Activated T-helper 1 cell treated with Interleukin-2 at 50 U/mL for 16 hours (primary cell): ENCODE results near the gene ANKS1B.
A peak's percentile ranks its signal among the peaks of the same experiment; 100 is the strongest.
"Not testable (repeated sequence)": the region's sequence is repeated elsewhere in the genome, so short reads cannot be mapped to it uniquely, and the experiment has no call there.

Source experiments
- DNase-seq: peaks from one replicate; pipeline ENCODE4 v3.0.0-alpha.2; 2020; ENCODE audit warnings: low read depth

The ANKS1B gene

DNA sequence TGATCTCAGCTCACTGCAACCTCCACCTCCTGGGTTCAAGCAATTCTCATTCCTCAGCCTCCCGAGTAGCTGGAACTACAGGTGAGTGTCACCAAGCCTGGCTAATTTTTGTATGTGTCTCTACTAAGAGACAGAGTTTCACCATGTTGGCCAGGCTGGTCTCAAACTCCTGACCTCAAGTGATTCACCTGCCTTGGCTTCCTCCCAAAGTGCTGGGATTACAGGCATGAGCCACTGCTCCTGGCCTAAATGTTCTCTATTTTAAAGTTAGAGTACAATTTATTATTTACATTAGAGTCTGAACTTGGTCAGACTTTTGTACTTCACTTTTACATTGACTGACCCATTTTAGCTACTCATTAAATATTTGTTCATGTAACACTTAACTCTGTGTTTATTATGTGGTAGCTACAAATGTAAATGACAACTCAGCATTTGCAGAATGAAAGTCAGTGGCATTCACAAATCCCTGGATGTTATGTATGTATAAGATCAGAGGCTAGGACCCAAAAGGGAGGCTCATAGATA lies 930.1 kb downstream of the ANKS1B start:
- DNase-seq: no peak

DNA sequence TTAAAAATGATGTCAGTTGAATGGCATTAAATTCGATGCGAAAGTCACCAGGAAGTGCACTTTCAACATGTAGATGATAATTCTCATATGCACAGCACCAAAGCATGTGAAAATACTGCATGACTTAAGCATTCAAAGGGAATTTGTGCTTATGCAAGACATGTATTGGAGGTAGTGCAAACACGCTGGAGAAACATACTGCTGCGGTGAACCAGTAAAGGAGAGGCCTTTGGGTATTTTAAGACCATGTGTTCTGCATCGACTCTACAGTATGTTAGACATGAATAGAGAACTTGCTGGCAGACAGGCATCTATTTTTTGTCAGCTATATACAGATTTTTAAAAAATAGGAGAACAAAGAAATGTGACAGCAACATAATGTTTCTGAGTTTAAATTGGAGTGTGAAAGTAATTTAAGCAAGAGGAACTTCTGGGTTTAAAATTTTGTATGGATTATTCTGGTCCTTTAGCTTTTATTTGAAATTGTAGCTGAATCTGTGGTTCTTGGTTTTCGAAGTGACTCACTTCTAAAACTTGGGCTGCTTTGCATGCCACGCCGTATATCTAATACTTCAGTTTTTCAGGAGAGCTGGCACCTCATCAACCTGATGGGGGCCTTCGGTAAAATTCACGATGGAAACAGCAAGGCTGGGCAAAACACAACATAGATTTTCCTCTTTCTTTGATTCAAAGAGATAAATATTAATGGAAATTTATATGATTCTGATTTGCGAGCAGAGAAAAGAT lies 930.9 kb downstream of the ANKS1B start:
- no peak for DNase-seq

DNA sequence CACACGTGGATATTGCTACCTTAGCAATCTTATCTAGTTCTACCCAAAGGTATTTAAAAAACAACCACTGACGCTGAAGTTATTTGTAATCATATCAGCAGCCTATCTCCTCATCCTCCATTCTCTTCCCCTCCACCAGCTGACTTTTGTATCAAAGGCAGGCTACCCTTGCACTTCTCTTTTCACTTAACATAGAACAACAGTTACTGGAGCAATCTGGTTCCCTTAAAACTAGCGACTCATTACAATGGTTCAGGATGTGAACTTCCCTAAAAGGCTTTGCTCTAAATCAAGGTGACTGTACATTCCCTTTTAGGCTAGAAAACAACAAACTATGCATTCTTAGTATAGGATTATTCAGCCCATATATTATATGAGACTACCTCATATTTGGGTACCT lies 935.0 kb downstream of the ANKS1B start:
- no peak for DNase-seq

DNA sequence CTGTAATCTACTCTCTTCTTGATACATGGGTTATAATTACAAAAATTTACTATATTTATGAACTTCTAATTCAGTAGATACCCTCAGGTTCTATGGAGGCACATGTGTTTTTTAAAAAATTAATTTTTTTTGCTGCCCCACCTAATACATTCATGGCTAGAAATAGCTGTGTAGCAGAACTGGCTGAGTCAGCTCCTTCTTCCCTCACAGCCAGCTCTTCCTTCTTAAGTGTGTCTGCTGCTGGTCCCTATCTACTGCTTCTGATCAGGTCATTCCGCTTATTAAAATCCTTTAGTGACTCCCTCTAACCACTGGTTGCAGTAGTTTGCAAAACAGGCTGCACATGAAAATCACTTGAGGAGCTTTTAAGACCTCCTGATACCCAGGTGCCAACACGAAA lies 939.6 kb downstream of the ANKS1B start:
- no peak for DNase-seq

DNA sequence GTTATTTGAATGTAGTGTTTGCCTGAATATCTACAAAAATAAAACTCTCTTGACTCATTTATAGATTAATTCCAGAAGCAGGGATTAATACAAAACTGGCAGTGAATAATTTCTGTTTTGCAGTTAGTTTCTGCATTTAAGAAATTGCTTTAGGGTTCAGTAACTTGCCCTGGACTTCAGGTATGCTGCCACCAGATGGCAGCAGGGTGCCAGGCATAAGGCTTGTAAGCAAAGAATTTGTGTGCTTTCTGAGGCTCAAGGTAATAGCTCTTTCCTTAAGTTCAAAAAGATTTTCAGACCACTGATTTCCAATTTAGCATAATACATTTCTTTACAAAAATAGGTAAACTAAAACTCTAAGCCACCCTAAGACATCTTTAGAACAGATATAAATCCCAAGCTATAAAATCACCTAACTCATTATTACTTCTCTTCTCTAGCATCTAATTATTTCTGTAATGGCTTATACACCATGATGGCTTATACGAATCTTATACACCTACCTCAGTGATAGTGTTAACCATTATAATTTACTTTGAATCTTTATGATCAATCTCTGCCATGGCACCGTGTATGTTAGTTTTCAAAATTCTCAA lies 941.3 kb downstream of the ANKS1B start:
- DNase-seq: peak; percentile 1

DNA sequence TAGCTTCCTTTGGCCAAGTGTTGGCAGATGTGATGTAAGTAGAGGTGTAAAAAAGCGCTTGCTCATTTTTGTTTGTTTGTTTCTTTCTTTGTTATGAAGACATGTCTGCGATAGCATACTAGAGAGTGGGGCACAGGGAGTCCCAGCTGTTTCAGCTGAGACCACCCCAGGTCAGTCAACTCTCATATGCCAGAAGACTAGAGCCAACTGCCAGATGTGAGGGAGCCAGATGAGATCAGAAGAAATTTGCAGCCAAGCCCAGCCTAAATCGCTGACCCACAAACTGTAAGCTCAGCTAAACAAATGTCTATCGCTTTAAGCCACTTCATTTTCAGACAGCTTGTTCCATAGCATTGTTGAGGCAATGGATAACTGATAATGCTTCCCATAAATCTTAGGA lies 942.5 kb downstream of the ANKS1B start:
- no peak for DNase-seq

DNA sequence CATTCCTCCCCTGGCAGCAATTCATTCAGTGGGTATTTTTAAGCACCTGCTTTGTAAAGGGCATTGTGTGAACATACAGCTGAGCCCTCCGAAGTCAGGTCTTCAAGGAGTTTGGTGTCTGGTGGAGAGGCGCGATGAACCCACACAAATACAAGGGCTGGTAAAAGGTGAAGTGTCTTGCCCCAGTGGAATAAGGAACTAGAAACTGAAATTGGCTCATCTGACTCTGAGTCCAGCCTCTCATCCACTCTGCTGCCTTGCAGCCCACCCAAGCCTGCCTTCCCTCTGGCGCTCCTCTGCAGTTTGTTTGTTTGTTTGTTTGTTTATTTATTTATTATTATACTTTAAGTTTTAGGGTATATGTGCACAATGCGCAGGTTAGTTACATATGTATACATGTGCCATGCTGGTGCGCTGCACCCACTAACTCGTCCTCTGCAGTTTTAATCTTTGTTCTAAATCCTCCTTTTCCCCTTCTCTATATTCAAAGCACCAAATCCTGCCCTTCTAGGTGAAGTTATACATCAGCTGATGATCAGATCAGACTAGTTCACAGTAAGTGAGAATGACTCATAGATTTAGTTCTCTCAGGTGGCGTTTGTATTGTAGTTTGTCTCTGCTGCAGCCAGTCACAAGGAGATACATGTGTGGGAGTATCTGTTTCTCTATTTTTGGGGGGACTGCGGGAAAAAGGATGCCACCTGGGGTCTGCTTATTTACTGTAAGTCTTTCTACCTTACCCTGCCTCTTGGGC lies 945.2 kb downstream of the ANKS1B start:
- DNase-seq: no peak

DNA sequence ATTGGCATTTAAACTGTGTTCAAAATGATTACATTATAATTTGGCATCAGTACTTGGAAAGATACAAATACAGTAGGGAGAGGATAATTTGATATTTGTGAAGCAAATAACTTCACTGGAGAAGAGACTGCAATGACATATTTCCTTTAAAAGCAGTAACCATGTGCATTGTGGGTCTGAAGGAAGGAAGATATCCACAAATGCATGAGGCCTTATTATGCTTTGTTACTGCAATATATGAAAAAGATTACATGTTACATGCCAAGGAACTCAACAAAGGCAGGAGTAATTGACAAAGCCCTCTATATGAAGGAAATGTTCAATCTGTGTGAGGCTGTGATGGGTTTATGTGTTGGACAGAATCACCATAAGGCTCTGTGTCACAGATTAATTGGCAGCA lies 948.2 kb downstream of the ANKS1B start:
- DNase-seq: no peak

DNA sequence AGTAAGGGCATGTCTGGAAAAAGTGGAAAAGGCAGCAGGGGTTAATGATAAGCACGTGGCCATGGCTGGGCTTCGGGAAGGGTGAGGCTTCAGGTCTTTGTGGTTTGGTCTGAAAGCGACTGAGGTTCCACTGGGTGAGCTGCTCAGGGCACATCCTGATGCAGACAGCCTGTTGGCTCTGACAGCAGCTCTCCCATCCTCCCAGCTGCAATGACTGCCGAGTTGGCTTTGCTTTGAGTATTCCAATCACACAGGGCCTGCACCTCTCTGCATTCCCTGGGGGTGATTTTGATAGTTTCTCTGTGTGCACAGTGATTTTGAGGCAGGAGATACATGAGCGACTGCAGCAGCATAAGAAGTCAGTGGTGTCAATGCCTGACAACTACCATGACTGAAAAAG lies 948.9 kb downstream of the ANKS1B start:
- DNase-seq: no peak

DNA sequence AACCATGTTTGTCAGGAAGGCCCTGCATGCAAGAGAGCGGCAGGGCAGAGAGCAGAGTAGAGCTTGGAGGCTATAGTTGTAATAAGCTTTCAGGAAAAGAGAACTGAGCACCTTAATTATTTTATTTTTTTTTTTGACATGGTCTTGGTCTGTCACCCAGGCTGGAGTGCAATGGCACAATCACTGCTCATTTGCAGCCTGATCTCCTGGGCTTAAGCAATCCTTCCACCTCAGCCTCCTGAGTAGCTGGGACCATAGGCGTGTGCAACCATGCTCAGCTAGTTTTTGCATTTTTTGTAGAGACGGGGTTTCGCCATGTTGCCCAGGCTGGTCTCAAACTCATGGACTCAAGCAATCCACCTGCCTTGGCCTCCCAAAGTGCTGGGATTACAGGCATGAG lies 950.5 kb downstream of the ANKS1B start:
- DNase-seq: not testable (repeated sequence)

DNA sequence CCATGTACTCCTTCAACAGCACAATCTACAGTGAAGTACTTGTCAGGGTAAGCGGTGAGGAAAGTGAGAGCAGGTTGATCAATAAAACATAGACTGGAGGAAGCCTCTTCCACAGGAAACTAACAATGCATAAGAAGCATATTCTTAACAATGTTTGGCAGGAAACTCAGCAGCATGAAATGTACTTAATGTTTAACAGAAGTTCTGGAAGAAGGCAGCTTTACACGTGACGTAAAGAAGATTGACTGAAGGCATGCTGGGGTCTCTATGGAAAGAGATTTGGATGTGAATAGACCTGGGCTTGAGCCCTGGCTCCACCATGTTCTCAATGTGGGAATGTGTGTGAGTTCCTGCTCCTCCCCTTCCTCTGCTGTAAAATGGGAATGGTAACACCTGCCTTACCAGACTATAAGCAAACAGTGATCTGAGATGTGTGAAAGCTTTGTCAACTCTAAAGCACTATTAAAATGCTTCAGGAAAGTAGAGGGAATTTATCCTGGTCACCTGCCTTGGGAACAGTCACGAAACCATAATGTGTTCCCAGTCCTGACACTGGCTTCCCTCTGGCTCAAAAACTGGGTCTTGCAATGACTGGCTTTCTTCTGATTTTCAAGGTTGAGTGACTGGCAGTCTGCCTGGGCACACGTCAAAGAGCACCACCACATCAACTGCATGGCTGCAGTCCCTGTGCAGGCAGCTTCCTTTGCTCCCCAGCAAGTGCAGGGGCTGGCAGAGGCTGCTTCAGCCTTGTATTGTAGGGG lies 955.0 kb downstream of the ANKS1B start:
- DNase-seq: no peak

DNA sequence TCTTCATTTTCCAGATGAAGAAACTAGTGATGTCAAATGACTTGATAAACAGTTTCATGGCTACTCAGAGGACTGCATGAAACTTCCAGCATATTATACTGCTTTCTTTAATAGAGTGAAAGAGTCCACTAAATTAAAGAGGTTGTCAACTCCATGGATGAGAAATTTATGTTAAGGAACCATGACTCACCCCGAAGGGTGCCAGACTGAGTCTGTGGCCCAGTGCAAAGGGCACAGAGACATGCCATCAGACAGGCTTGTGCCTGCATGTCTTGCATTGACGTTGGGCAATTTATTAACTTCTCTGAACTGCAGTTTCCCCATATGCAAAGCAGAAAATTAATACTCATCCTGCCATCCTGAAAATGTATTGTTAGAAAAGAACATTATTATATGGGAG lies 957.3 kb downstream of the ANKS1B start:
- no peak for DNase-seq

DNA sequence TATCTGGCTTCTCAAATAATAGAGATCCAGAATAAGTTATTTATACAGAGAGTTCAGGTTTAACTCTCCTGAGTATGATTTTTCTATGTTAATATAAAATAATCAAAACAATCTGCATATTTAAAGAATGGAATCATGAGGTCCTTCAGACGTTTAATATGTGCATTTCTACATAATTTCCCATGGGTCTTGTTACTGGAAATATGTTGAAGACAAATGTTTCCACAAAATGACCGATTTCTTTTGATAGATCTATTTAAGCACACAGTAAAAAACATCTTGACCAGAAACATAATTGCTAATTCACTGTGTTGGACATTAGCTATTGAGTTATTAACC lies 957.7 kb downstream of the ANKS1B start:
- no peak for DNase-seq

DNA sequence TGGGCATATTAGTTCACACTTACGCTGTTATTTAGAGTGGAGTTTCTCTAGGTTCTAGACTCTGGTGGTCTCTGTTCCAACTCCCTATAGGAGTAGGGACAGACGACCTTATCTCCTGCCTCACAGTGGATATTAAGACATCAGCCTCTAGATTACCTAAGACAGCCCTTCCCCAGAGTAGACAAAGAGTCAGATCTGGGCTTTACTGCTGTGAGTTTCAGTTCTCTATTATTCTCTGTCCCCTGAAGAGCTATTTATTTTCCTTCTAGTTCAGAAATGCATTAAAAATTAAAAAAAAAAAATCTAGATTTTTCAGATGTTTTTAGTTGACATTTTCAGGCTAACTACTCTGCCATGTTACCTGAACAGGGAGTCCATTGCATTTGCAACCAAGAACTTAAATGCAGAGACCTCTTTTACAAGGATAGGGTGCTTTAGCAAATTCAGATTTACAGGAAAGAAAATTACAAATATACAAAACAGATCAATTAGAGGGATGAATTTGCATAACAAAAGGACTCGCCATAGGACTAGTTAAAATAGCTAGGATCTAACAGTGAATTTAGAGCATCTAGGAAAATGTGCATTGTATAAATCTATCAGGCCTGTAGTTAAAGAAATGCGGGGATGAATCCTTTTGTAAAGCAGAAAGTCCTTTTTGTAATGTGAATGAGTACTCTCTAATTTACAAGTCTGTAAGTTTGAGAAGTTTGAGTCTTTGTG lies 958.2 kb downstream of the ANKS1B start:
- DNase-seq: no peak

DNA sequence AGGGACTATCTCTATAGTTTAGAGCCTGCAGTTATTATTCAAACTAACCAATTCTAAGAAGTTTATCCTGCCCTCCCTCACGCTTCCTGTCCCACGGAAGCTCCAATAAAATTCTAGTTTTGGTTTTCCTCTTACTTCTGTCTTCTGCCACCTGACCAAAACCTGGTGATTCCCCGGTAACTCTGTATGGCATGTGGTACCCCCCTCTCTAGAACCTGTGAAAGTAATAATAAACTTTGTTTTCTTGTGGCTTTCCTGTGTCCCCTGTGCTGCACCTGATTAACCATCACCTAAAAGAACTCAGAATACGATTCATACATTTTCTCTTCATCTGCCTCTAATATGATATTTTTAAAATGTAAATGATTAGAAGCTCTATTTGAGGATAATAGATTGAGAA lies 959.9 kb downstream of the ANKS1B start:
- no peak for DNase-seq

DNA sequence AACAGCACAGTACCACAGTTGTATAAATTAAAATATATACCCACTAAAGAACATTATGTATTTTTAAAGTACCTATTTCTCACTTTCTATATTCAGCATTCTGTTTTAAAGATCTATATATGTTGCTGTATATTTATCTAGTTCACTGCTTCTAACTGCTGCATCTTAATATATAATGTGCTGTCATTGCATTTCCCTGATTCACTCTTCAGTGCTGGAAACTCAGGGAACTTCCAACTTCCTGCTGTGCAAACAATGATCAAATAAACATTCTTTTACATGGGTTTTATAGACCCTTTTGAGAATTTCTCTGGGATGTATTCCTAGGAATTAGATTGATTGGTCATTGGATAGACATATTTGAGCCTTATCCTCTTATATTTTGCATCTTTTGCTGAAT lies 960.5 kb downstream of the ANKS1B start:
- DNase-seq: no peak

DNA sequence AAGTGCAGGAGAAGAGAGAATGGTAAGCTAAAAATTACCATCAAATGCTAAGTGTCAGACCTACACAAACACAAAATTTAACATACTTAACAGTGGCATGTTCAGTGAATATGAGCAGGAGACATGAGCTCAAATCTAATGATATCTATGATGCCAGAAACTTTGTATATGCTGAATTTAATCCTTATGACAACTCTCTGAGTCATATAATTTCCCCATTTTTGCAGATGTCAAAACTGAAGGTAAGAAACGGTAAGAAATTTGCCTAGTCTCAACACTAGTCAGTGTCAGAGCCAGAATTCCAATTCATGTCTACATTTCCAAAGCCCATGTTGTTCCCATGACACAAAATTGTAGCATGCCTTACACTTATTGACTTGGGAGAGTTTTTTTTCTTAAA lies 963.9 kb downstream of the ANKS1B start:
- no peak for DNase-seq

DNA sequence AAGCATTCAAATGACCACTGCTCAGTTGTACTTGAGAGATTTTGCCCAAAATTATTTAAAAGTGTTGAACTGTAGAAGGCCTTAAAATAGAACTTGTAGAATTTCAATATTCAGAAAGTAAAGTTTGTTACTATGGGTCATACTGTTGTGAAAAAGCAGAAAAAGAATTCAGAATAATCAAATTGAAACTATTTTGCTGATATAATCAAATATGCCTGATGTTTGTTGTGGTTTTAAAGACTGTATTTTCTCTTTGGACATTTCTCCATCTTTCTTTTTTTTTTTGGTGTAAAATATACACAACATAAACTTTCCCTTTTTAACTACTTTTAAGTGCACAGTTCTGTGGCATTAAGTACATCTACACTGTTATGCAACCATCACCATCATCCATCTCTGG lies 964.9 kb downstream of the ANKS1B start:
- DNase-seq: no peak

DNA sequence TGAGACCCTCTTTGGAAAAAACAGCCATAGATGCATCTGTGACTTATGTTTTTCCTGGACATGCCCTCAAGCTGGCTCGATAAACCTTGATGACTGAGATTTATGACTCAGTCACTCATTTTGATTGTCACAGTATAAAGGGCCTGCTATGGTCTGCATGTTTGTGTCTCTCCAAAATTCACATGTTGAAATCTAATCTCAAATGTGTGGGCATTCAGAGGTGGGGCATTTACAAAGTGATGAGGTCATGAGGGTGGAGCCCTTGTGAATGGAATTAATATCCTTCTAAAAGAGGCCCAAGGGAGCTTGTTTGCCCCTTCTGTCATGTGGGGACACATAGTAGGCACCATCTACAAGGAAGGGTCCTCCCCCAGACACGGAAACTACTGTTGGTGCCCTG lies 966.8 kb downstream of the ANKS1B start:
- DNase-seq: no peak

DNA sequence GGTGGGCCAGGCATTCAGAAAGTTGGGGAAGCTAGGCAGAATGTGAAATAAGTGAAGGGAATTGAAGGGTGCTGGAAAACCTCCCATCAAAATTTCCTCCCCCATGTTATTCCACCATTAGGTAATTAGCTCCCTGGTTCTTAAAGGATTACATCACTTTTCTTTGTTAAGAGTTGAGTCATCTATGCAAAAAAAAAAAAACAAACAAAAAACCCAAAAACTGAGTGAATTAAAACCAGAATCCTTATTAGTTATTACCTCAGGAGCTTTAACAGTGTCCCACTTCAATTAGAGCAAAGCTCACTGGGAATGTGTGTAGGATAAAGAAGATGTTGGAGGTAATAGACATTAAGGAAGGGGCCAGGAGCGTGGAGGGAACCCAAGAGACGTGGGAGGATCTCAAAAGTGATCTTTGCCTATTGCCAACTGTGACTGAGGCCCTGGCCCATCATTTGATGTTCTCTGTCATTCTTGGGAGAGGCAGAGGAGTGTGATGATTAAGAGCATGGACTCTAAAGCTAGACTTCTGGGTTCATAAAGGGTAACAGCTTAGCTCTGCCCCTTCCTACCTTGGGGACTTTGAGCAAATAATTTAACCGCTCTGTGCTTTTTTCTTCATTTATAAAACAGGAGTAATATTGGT lies 975.0 kb downstream of the ANKS1B start:
- DNase-seq: no peak

DNA sequence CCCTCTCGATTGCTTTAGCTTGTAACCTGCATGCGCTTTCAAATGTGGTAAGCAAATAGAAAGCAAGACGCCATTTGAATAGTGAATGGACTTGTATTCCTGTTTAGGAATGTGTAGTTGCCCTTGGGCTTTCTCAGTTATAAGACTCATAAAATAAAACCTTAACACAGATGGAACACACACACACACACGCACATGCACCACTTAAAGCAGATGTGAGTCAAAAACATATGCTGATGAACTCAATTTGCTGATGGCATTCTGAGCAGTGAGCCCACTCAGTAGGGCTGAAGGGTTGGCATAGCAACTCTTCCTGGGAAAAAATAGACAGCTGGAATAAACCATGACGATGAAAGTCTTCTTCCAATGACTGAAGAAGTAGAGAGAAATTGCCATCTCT lies 979.1 kb downstream of the ANKS1B start:
- DNase-seq: no peak
